Large intestine (tissue), 3 donors: ENCODE data around the gene KCNQ1OT1. TPM values are rescaled to one million over a fixed set of nuclear protein-coding genes. Genes with fewer than 3 reads are reported as not detected.

Source experiments
- DNase-seq, 2 donors: peaks; one replicate each; pipeline versions ENCODE4 v3.0.0 to v3.0.0-alpha.2; 2013
- H3K27ac ChIP-seq: one replicate; pipeline ENCODE4 v1.5.1; 2013; ENCODE audit warnings: low read length
- H3K27me3 ChIP-seq: 2 replicates; pipeline ENCODE4 v1.6.1; 2013; ENCODE audit warnings: low read length; ENCODE audit not compliant: control insufficient read depth, insufficient read depth
- H3K36me3 ChIP-seq: 2 replicates; pipeline ENCODE4 v1.6.1; 2013; ENCODE audit warnings: low read length; ENCODE audit not compliant: control insufficient read depth, insufficient read depth
- H3K4me1 ChIP-seq: one replicate; pipeline ENCODE4 v1.6.1; 2013; ENCODE audit warnings: low read length; ENCODE audit not compliant: control insufficient read depth, insufficient read depth
- H3K4me3 ChIP-seq: one replicate; pipeline ENCODE4 v1.5.1; 2013; ENCODE audit warnings: low read length
- H3K9me3 ChIP-seq: one replicate; pipeline ENCODE4 v1.6.1; 2013; ENCODE audit warnings: mild to moderate bottlenecking, low read depth, low read length, moderate library complexity; ENCODE audit not compliant: control insufficient read depth
- WGBS: methylation state at CpG from one replicate; pipeline ENCODE4 v1.1.5; 2013; ENCODE audit warnings: low lambda C conversion rate; ENCODE audit not compliant: insufficient coverage; 5-methylcytosine and 5-hydroxymethylcytosine counted together
- polyA plus RNA-seq: library from polyadenylated mRNA; unstranded; fragments of 120-200 nt; gene quantifications from one replicate; pipeline ENCODE4 v1.2.1, GENCODE V29; 2013

The KCNQ1OT1 gene
- polyA plus RNA-seq, 1 donor, result 2.8 TPM

- DNase-seq, result no peak
These were observed 106.3 kb downstream of the KCNQ1OT1 start for GRCh38 chr11:2593393-2593950.

GRCh38 chr11:2592559-2593392, 107.0 kb downstream of the KCNQ1OT1 start:
- H3K4me1 ChIP-seq, result no peaks in the 10 kb centered on the region
- WGBS, result 100% methylated on average over 1 of the region's 16 CpGs
- no peak overlapping the region for H3K27ac ChIP-seq
- H3K27me3 ChIP-seq, result no peaks in the 10 kb centered on the region
- H3K9me3 ChIP-seq, result peaks cover 10% of the 10 kb centered on the region
- peaks cover 8% of the 10 kb centered on the region for H3K36me3 ChIP-seq
- H3K4me3 ChIP-seq, result no peak overlapping the region
- DNase-seq, result no peak

More at GRCh38 chr11:2593393-2593950, 106.3 kb downstream of the KCNQ1OT1 start:
- Histone ChIP-seq H3K4me1 (no peaks in the 10 kb centered on the region), H3K36me3 (peaks cover 8% of the 10 kb centered on the region), H3K27me3 (no peaks in the 10 kb centered on the region), H3K27ac (no peak overlapping the region), H3K4me3 (no peak overlapping the region), H3K9me3 (peaks cover 15% of the 10 kb centered on the region)
- WGBS, result no CpG with 5 or more reads among the region's 15 CpGs

GRCh38 chr11:2591805-2592204, 108.0 kb downstream of the KCNQ1OT1 start:
- peaks cover 8% of the 10 kb centered on the region for H3K36me3 ChIP-seq
- whole genome bisulfite sequencing, result no CpG with 5 or more reads among the region's 10 CpGs
- H3K4me3 ChIP-seq, result no peak overlapping the region

GRCh38 chr11:2590965-2591754, 108.6 kb downstream of the KCNQ1OT1 start:
- no peak for DNase-seq
- H3K4me1 ChIP-seq, result no peaks in the 10 kb centered on the region
- peaks cover 10% of the 10 kb centered on the region for H3K9me3 ChIP-seq
- 100% methylated on average over 1 of the region's 28 CpGs for WGBS
- no peak overlapping the region for H3K4me3 ChIP-seq
- H3K36me3 ChIP-seq, result peaks cover 8% of the 10 kb centered on the region
- H3K27me3 ChIP-seq, result no peaks in the 10 kb centered on the region
- H3K27ac ChIP-seq, result no peak overlapping the region

More at GRCh38 chr11:2591805-2592204, 108.0 kb downstream of the KCNQ1OT1 start:
- DNase-seq, result no peak
- Histone ChIP-seq H3K27me3 (no peaks in the 10 kb centered on the region), H3K4me1 (no peaks in the 10 kb centered on the region), H3K9me3 (peaks cover 10% of the 10 kb centered on the region), H3K27ac (no peak overlapping the region)

- Histone ChIP-seq H3K9me3 (peaks cover 10% of the 10 kb centered on the region), H3K4me1 (no peaks in the 10 kb centered on the region), H3K27me3 (no peaks in the 10 kb centered on the region), H3K27ac (no peak overlapping the region), H3K4me3 (no peak overlapping the region), H3K36me3 (peaks cover 8% of the 10 kb centered on the region)
- no peak for DNase-seq
- 80% methylated on average over 1 of the region's 13 CpGs for WGBS
These were observed 109.4 kb downstream of the KCNQ1OT1 start for GRCh38 chr11:2590131-2590964.

- Histone ChIP-seq H3K27ac (no peak overlapping the region), H3K4me3 (no peak overlapping the region), H3K9me3 (peaks cover 10% of the 10 kb centered on the region), H3K36me3 (peaks cover 8% of the 10 kb centered on the region), H3K4me1 (no peaks in the 10 kb centered on the region), H3K27me3 (no peaks in the 10 kb centered on the region)
- no CpG with 5 or more reads among the region's 12 CpGs for WGBS
- DNase-seq, result no peak
These were observed 110.3 kb downstream of the KCNQ1OT1 start for GRCh38 chr11:2589538-2589934.

GRCh38 chr11:2588809-2589537, 110.8 kb downstream of the KCNQ1OT1 start:
- Histone ChIP-seq H3K4me1 (no peaks in the 10 kb centered on the region), H3K27me3 (no peaks in the 10 kb centered on the region), H3K9me3 (peaks cover 9% of the 10 kb centered on the region), H3K27ac (no peak overlapping the region), H3K36me3 (peaks cover 8% of the 10 kb centered on the region), H3K4me3 (no peak overlapping the region)
- no peak for DNase-seq
- no CpG with 5 or more reads among the region's 29 CpGs for WGBS

GRCh38 chr11:2587976-2588748, 111.6 kb downstream of the KCNQ1OT1 start:
- DNase-seq, result no peak

More at GRCh38 chr11:2587976-2588748, 111.6 kb downstream of the KCNQ1OT1 start:
- no peak overlapping the region for H3K4me3 ChIP-seq
- H3K27me3 ChIP-seq, result no peaks in the 10 kb centered on the region
- peaks cover 1% of the 10 kb centered on the region for H3K9me3 ChIP-seq
- H3K4me1 ChIP-seq, result no peaks in the 10 kb centered on the region
- no peak overlapping the region for H3K27ac ChIP-seq
- WGBS, result no CpG with 5 or more reads among the region's 25 CpGs
- peaks cover 8% of the 10 kb centered on the region for H3K36me3 ChIP-seq
